Nephron (organoid): ENCODE measurements around the gene TPCN2.

Experiments
- H3K27ac Mint-ChIP-seq, 3 experiments: 2 replicates each; pipeline ENCODE4 v1.8.0; 2020; ENCODE audit warnings: mixed read lengths in 3 of 3, mild to moderate bottlenecking in 2 of 3, moderate library complexity in 1 of 3
- H3K27me3 Mint-ChIP-seq: 2 replicates; pipeline ENCODE4 v1.8.0; 2021; ENCODE audit warnings: low read depth, mild to moderate bottlenecking, moderate library complexity, mixed read lengths
- H3K36me3 Mint-ChIP-seq: 2 replicates; pipeline ENCODE4 v1.8.0; 2020; ENCODE audit warnings: low read depth, mixed read lengths
- H3K4me1 Mint-ChIP-seq: 2 replicates; pipeline ENCODE4 v1.8.0; 2020; ENCODE audit warnings: mixed read lengths
- H3K4me3 Mint-ChIP-seq, 3 experiments: 2 replicates each; pipeline ENCODE4 v1.8.0; 2020; ENCODE audit warnings: mild to moderate bottlenecking in 3 of 3, mixed read lengths in 3 of 3, moderate library complexity in 2 of 3
- H3K9me3 Mint-ChIP-seq: 2 replicates; pipeline ENCODE4 v1.8.0; 2020; ENCODE audit warnings: mixed read lengths
- TF ChIP-seq, protein P1 (sequence below), 3 experiments: fragments of 200-600 bp; sonication (generic); IDR thresholded peaks; one replicate each; pipeline ENCODE4 v1.5.0; 2021; ENCODE audit warnings: antibody characterized with exemption in 3 of 3; ENCODE audit not compliant: unreplicated experiment in 3 of 3

Gene TPCN2

DNA sequence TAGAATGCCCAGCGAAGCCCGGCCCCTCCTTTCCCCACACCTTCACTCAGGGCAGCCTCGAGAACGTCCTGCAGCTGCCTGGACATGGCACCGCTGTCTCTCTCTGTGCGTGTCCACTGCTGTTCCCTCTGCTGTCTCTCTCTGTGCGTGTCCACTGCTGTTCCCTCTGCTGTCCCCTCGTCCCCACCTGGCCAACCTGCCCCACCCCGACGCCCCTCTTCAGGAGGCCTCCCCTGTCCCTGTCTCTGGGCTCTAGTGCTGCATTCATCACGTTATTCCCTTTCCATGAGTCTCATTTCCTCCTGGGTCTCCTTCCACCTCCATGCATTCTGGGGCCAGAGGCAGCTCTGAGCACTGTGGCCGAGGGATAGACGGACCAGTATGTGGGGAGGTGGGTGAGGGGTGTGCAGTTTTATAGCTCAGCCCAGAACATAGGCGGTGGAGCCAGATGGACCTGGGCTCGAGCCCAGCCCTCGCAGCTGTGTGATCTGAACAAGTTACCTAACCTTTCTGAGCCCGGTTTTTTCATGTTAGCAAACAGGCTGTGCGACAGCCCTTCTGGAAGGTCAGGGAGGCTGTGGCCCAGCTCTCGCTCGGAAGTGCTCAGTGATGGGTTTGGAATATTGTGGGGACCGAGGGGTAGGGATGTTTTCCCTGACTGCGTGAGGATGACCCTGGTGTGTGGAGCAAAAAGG is 65.1 kb downstream of the TPCN2 start:
- Mint-ChIP-seq H3K4me3 (no peak overlapping the region), H3K36me3 (peaks cover 6% of the 10 kb centered on the region)
- TF ChIP-seq, protein P1, sequence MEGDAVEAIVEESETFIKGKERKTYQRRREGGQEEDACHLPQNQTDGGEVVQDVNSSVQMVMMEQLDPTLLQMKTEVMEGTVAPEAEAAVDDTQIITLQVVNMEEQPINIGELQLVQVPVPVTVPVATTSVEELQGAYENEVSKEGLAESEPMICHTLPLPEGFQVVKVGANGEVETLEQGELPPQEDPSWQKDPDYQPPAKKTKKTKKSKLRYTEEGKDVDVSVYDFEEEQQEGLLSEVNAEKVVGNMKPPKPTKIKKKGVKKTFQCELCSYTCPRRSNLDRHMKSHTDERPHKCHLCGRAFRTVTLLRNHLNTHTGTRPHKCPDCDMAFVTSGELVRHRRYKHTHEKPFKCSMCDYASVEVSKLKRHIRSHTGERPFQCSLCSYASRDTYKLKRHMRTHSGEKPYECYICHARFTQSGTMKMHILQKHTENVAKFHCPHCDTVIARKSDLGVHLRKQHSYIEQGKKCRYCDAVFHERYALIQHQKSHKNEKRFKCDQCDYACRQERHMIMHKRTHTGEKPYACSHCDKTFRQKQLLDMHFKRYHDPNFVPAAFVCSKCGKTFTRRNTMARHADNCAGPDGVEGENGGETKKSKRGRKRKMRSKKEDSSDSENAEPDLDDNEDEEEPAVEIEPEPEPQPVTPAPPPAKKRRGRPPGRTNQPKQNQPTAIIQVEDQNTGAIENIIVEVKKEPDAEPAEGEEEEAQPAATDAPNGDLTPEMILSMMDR (IDR thresholded peaks at IDR 0.05; ENCODE audit: unreplicated experiment in 3 of 3): no peak

GRCh38 chr11:69114362-69114761 is 65.6 kb downstream of the TPCN2 start:
- peaks cover 23% of the 10 kb centered on the region for H3K27me3 Mint-ChIP-seq
- H3K4me1 Mint-ChIP-seq: peaks cover 18% of the 10 kb centered on the region
- H3K9me3 Mint-ChIP-seq: peaks cover 11% of the 10 kb centered on the region
- H3K36me3 Mint-ChIP-seq: peaks cover 6% of the 10 kb centered on the region
- TF ChIP-seq, protein P1 (IDR thresholded peaks at IDR 0.05; ENCODE audit: unreplicated experiment in 3 of 3): no peak
- peak overlapping the region in 2 of 3 experiments; percentile 13 to 17 for H3K27ac Mint-ChIP-seq
- no peak overlapping the region for H3K4me3 Mint-ChIP-seq

More for the DNA sequence above, 65.1 kb downstream of the TPCN2 start:
- H3K4me1 Mint-ChIP-seq: peaks cover 18% of the 10 kb centered on the region
- peaks cover 11% of the 10 kb centered on the region for H3K9me3 Mint-ChIP-seq
- peaks cover 24% of the 10 kb centered on the region for H3K27me3 Mint-ChIP-seq
- H3K27ac Mint-ChIP-seq: peak overlapping the region in 2 of 3 experiments; percentile 7 to 26

DNA sequence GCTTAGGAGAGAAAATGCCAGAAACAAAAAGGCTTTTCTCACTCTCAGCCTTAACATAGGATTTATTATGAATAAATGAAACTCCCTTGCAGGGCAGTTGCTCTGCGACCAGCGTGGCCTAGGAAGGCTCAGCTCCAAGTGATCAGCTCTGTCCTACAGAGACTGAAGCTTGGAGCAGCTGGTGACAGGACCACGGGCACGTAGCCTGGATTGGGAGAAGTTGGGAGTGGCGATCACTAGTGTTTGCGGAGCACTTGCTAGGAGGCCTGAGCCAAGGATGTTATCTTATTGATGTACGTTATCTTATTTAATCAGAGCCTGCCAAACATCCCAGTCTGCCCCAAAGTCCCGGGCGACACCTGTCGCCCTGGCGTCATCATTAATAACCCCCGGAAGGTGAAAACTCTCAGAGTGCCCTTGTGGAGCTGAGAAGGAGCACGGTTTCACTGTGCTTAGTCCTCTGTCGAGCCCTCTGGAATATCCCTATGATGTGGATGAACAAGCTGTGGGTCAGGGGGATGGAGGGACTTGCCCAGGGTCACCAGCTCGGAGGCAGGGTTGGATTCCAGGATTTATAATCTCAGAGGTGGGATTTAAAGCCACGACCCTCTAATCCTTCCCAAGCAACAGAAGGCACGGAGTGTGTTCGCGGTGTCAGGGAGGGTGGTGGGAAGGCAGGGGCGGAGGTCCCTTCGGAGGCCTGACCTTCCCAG is 66.2 kb downstream of the TPCN2 start:
- peaks cover 6% of the 10 kb centered on the region for H3K36me3 Mint-ChIP-seq
- TF ChIP-seq, protein P1 (IDR thresholded peaks at IDR 0.05; ENCODE audit: unreplicated experiment in 3 of 3): no peak
- peaks cover 23% of the 10 kb centered on the region for H3K27me3 Mint-ChIP-seq
- peaks cover 7% of the 10 kb centered on the region for H3K9me3 Mint-ChIP-seq
- peaks cover 18% of the 10 kb centered on the region for H3K4me1 Mint-ChIP-seq
- H3K4me3 Mint-ChIP-seq: no peak overlapping the region
- peak overlapping the region; percentile 13 to 58 (median 17) for H3K27ac Mint-ChIP-seq

DNA sequence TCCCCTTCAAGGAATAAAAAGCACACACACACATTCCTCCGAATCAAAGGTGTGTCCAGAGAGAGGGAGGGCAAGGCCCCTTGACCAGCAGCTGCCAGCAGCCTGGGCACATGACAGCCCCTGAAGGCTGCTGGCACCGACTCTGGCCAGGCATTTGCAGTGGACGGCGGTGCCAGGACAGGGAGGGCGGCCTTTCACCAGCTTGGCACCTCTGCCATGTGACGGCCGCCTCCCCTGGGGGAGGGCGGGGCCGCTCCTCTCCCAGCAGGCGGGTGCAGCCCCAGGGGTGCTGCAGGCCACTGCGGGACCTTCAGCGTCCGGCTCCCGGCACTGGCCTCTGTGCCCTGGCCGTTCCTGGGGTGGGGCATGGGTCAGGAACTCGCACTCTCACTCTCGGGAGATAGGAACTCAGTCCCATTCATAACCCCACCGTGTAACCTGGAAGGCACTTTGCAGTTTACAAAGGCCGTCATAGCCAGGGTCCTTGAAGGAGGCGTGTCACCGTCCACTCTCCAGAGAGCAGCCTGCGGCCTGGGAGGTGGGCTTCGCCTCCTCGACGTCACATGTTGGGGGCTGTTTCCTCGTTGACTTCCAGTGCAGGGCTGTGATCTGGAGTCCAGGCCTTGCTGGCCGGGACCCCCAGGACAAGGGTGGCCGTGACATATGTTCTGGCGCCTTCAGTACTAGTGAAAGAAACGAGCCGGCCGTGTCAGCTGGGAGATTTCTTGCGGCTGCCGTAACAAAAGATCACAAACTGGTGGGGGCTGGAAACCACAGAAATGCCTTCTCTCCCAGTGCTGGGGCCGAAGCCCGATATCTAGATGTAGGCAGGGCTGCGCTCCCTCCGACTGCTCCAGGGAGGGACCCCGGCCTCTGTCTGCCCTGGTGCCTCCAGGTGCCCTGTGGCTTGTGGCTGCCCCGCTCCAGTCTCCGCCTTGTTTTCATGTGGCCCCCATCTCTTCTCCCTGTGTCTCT is 67.1 kb downstream of the TPCN2 start:
- H3K4me1 Mint-ChIP-seq: peaks cover 18% of the 10 kb centered on the region
- peaks cover under 1% of the 10 kb centered on the region for H3K9me3 Mint-ChIP-seq
- H3K4me3 Mint-ChIP-seq: no peak overlapping the region
- TF ChIP-seq, protein P1 (IDR thresholded peaks at IDR 0.05; ENCODE audit: unreplicated experiment in 3 of 3): no peak
- peaks cover 15% of the 10 kb centered on the region for H3K27me3 Mint-ChIP-seq
- H3K36me3 Mint-ChIP-seq: no peaks in the 10 kb centered on the region
- H3K27ac Mint-ChIP-seq: peak overlapping the region in 1 of 3 experiments; percentile 50

GRCh38 chr11:69116671-69117070 is 67.9 kb downstream of the TPCN2 start:
- Mint-ChIP-seq H3K9me3 (no peaks in the 10 kb centered on the region), H3K36me3 (no peaks in the 10 kb centered on the region), H3K4me3 (no peak overlapping the region), H3K27me3 (peaks cover 15% of the 10 kb centered on the region), H3K27ac (peak overlapping the region in 1 of 3 experiments; percentile 7), H3K4me1 (peaks cover 16% of the 10 kb centered on the region)
- TF ChIP-seq, protein P1 (IDR thresholded peaks at IDR 0.05; ENCODE audit: unreplicated experiment in 3 of 3): no peak
